ENCODE measurements around the gene FCHSD1.

GRCh38 chr5:141697586-141697985 is 46.4 kb upstream of the FCHSD1 start:
- TF ChIP-seq EZH2 (IDR thresholded peaks at IDR 0.05), result no peak
- no peak for TF ChIP-seq CTCF (IDR thresholded peaks at IDR 0.05)
- no peak for TF ChIP-seq EZH2phosphoT487 (IDR thresholded peaks at IDR 0.05)
